ENCODE results near the gene POU2AF3.
"Not testable (repeated sequence)": the region's sequence is repeated elsewhere in the genome, so short reads cannot be mapped to it uniquely, and the experiment has no call there.

POU2AF3 gene

DNA sequence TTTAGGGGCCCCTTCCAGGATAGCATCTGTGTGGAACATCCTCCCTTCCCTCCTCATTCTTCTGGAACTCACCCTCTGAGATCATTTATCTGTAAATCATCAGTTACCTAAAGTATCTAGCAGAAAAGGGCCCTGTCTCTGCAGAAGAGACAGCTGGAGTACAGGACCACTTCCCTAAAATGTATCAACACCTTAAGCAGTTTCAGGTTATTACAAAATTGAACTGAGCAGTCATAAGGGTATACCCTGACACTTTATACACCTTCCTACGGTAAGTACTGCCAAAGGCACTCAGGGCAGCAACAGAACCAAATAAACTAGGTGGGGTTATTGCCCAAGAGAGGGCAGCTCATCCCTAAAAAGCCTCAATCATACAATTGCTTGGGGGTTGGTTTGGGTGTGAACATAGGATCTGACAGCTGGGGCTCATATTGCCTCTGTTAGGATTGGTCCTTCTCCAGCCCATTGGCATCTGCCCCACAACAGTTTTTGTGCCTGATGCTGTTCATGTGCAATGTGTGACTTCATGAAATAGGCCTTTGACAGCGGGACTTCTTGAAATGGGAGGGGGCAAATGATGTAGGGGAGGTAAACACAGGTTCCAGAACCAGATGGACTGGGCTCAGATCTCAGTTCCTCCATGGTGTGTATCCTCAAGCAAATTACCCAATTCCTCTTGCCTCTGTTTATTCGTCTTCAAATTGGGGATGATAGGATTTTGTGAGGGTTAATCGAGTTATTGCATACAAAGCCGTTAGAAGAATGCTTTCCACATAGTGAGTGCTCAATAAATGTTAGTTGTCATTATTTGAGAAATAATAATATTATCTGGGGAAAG lies 2.9 kb downstream of the POU2AF3 start:
- no peak for DNase-seq (ENCODE audit: low read depth)

DNA sequence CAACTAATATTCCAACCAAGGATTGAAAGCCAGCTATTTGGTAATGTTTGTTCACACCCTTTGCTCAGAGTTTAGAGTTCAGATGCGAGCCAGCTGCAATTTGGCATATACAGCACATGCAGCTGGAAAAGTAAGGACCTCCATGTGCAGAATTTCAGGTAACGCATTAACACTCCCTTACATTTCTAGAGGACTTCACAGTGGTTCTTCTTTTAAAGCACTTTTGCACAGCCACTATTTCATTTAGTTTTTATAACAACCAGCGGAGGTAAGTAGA lies 3.4 kb downstream of the POU2AF3 start:
- DNase-seq (ENCODE audit: low read depth): no peak

DNA sequence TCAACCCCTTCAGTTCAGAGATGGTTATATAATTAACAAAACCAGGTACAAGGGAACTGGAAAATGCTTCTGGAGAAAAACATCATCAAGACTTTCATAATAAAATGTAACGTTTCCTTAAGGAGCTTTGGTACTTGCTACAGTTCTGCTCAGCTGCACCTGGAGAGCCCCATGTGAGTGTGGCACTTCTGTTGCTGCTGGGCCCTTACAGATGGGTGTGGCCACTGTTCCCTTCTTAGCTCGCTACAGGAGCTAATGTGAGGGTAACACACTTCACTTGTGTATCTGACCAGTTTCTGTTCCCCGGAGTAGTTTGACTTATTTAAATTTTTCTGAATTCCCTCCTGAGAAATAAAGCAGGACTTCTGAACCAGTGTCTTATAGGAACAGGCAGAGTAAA lies 4.0 kb downstream of the POU2AF3 start:
- no peak for DNase-seq (ENCODE audit: low read depth)

DNA sequence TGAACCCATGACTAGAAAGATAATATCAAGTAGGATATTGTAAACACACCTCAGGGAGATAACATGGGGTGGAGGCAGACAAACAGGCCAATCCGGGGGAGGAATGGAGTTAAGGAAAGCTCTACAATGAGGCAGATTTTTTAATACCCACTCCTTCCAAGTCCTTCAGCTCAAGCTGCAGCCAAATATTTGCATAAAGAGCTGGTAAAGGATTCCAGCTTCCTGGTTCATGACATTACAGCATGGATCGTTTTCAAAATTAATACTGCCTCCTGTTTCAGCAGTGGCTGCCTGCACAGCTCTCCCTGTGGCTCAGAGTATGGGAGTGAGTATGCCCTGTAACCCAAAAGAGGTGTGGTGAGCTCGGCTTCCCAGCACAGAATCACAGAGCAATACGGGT lies 5.1 kb downstream of the POU2AF3 start:
- DNase-seq (ENCODE audit: low read depth): no peak

DNA sequence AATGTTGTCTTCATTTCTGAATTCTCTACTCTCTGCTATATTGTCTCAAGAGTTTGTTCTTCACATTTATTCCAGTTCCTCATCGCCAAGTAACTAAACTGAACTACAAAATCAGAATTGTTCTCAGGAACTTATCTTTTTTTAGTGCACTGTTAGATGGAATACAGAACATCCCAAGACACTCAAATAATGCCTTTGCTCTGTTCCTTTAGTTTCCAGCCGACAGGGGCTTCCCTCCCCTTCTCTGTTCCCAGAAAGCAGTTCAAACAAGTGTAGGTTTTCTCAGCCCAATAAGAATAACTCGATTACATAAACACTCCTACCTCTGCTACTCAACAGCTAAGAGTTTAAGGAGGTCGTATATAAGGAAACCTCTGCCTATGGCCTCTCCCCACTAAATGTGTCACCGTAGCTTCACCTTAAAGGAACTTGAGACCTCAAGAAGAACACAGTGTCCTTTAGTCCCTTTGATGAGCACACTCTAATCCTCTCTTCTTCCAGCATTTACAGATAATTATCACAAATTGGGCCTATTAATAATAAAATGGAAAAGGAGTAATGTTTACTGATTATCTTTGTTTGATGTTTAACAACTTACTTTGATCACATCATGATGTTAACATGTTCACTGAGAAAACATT lies 6.9 kb downstream of the POU2AF3 start:
- no peak for DNase-seq (ENCODE audit: low read depth)

DNA sequence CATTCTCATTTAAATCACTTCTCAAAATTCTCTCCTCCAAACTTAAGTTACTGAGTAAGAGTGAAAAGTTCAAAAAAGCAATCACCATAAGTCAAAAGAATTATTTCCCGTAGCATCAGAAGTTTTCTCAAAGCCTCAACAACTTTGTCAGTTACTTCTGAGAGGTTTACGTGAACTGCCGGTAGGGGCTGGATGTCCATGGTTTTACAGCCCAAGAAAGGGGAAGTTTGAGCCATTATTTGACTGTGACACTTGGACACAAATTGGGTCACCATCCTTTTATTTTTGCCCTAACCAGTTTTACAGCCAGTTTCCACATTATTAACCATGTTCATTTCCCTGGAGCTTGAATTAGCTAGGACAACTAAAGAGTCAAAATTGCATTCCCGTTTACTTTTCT lies 7.5 kb downstream of the POU2AF3 start:
- no peak for DNase-seq (ENCODE audit: low read depth)

DNA sequence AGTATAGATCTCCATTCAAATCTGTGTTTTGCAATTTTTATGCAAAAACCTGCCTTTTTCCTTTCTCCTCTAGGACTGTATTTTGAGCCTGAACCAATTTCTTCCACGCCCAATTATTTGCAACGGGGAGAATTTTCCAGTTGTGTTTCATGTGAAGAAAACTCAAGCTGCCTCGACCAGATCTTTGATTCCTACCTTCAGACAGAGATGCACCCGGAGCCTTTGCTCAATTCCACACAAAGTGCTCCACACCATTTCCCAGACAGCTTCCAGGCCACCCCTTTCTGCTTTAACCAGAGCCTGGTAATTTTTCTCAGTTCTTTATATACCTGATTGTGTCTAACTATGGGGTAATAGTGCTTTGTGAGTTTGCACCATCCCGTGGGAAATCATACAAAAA lies 8.0 kb downstream of the POU2AF3 start:
- no peak for DNase-seq (ENCODE audit: low read depth)

DNA sequence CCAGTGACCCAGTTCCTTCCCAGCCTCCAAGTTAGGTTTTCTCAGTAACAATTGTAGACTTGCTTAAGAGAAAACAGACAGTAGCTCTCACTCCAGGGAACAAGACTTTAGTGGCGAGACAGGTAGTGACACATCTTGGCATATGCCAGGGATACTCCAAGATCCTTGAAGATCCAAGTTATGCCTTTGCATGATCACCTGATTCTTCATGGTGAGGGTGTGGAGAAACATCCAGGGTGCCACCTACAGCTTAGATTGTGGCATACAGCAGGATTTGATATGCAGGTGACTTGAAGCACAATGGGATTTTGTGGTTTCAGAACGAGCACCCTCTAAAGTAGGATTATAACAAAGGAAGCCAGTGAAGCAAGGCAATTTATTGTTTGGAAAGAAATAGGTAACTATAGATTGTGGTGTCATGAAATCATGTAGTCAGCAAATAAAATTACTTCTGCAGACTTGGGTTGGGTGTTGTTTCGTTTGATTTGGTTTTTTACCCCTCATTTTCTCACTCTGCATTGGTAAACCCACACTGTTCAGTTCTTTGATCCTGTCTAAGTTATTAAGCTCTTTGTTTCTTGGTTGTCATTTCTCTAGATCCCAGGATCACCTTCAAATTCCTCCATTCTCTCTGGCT lies 9.2 kb downstream of the POU2AF3 start:
- no peak for DNase-seq (ENCODE audit: low read depth)

DNA sequence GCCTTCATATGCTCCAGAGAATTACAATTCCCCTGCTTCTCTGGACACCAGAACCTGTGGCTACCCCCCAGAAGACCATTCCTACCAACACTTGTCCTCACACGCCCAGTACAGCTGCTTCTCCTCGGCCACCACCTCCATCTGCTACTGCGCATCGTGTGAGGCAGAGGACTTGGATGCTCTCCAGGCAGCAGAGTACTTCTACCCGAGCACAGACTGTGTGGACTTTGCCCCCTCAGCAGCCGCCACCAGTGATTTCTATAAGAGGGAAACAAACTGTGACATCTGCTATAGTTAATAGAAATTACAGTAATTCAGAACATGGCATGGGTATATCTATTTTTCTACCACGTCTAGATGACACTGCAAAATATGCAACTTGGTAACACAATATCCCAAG lies 9.8 kb downstream of the POU2AF3 start:
- no peak for DNase-seq (ENCODE audit: low read depth)

DNA sequence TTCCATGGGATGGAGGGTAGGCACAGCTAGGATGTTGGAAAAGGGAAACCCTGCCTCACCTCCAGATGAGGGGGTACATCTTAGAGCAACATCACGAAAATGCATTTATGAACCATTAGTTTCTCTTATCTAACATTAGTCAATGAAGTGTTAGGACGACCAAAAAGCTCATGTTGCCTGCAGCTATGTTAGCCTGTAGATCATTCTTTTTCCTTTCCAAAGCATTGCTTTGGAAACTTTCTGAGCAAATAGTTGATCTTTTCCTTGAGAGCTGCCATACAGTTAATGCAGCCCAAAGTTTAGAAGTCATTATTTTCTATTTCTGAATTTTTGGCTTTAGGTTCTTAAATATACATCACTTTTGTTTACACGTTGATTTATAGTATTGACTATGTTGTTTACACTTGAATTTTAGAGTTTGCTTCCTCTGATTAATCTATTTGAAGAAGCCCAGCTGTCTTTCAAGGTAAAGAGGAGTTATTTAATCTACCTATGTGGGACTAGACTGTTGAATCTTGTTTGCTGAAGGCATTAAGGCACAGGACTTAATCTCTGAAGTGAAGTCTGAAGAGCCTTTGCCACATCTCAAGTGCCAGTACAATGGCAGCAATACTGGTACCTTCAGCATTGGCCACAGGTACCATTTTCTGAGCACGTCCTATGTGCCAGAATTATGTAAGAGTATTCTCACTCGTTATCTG lies 11.0 kb downstream of the POU2AF3 start:
- no peak for DNase-seq (ENCODE audit: low read depth)

DNA sequence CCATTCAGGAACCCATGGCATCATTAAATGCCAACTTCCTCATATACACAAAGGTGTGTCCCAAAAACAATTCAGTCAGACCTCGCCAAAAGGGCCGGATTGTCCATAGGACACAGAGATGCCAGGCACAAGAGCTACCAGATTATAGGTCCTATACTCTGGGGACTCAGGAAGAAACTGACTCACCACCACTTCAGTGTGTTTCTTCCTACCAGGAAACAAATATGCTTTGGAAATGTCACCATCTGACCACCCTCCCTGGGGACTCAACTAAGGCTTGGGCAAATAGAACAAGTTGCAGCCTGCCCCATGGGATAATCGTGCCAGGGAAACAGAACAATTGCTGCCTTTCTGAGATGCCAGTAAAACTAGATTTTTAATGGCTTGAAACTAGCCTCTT lies 11.7 kb downstream of the POU2AF3 start:
- DNase-seq (ENCODE audit: low read depth): no peak

DNA sequence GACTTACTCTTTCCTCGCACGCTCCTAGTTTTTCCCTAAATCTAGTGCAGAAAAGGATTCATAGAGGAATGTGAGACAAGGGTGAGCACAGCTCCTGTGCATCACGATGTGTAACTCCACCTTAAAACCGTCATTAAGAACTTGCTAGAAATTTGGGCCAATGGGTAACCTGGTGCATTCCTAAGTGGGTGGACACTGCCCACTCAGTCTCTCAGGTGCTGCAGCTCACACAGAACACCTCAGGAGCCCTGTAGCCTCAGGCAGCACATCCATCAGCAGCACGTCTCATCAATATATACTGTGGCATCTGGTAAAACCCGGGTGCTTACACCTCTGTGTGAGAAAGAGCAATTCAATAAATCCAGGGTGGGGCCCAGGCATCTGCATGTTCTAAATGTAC lies 12.4 kb downstream of the POU2AF3 start:
- no peak for DNase-seq (ENCODE audit: low read depth)

DNA sequence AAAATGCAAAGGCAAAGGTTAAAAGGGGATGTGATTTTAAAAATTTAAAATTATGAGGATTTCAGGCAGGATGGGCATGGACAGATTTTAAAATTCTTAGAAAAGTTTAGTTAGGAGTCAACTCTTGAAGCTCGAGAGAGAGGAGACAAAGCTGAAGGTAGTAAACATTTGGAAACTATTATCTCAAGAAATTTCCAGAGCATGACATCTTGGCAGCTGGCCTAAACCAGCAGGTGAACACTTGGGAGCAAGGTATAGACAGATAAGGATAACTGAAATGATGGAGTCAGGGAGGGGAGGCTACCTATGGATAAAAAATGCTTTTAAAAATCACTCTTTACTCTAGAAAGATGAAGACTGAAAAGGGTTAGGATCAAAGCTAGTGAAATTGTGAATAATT lies 13.7 kb downstream of the POU2AF3 start:
- no peak for DNase-seq (ENCODE audit: low read depth)

DNA sequence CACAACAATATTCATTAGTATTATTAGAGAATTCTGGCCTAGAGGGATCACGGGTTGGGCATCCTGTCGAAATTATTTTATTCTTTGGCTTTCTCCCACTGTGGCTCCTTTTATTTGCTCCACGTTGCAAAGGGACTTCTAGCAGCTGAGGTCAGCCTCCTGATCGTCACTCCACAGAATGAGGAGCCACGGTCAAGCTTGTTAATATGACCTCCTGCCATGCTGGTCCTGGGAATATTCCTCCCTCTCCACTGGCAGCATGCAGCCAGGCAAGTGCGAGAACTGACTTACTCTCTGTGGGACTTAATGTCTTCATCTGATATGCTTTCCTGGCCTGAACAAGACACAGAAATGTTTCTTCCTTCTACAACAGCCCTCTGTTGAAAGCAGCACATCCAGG lies 20.9 kb downstream of the POU2AF3 start:
- no peak for DNase-seq (ENCODE audit: low read depth)

DNA sequence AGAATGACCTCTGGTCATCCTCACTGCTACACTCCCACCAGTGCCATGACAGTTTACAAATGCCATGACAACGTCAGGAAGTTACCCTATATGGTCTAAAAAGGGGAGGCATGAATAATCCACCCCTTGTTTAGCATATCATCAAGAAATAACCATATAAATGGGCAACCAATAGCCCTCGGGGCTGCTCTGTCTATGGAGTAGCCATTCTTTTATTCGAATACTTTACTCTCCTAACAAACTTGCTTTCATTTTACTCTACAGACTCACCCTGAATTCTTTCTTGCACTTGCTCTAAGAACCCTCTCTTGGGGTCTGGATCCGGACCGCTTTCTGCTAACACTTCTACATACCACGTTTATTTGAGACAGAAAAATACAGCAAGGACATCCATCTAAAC lies 21.9 kb downstream of the POU2AF3 start:
- DNase-seq (ENCODE audit: low read depth): not testable (repeated sequence)

DNA sequence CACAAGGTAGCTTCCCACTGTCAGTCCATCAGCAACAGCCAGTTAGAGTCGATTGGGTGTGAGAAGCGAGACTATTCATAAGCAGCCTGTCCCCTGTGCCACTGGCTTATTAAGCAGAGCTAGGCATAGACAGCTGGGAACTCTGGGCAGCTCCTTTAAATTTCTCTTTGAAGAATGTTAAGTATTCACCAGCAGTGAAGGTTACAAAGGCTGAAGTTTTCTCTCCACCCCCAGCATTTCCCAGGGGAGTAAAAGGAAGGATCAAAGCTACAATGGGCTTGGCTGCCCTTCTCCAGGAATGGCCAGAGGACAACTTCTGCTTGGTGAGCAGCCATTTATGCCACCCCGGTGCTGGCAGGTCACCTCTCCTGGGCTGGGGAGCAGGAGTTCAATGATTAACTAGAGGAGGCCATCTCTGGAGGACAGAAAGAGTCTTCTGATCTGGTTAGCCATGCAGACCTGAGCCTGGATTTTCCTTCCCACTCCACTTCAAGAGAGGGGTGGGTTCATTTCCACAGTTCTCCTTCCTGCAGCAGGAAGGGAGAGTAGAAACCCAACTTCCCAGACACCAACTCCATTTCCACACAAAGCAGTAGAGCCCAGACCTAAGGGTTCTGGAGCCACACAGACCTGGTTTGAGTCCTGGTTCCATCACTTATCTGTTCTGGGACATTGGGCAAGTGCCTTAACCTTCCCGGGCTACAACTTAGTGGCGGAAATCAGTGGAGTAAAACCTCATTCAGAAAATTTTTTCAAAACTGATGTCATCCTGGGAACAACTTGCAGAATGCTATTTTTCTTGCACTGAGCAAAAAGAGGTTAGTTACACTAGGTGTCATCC lies 22.6 kb downstream of the POU2AF3 start:
- no peak for DNase-seq (ENCODE audit: low read depth)

DNA sequence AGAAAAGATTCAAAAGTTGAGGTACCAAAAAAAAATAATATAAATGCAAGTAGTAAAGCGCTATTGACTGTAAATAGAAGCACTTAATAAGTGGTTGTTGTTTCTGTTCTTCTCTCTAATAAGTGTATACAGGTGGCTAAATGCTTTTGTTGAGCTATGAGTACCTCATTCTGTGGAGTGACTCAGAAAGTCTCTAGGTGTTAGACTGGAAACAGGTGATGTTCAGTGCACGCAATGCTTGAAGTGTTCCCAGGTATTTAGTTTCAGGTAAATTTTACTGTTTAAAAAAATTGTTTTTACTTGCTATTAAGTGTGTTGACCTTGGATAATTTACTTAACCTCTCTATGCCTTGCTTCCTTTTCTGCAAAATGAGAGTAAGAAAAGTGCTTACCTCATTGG lies 24.2 kb downstream of the POU2AF3 start:
- DNase-seq (ENCODE audit: low read depth): no peak

DNA sequence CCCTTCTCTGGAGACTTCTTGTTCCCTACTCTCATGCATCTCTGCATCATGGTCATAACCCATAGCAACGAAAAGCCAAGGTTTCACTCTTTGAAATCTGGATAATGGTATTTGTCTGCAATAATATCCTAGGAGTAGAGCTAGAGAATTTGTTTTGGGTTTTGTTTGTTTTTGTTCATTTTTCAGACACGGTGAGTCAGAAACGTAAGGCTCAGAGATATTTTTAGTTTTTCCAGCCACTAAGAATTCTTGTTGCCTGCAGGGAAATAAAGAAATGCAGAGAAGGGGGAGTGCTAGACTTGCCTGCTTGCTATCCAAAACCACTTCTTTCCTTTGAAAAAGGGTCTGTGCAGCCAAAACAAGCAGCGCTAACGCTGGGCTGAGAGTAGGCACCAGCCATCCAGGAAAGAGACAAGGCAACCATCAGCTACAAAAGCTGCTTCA lies 26.0 kb downstream of the POU2AF3 start:
- DNase-seq (ENCODE audit: low read depth): no peak

DNA sequence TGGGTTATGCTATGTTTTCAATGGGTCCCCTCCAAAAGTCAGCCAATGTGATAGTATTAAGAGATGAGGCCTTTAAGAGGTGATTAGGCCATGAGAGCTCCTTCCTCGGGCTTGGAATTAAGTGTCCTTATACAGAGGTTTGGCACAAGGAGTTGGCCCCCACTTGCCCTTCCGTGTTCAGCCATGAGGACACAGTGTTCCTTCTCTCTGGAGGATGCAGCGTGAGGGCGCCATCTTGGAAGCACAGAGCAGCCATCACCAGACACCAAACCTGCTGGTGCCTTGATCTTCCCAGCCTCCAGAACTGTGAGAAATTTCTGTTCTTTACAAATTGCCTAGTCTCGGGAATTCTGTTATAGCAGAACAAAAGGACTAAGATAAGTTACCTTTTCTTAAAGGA lies 26.9 kb downstream of the POU2AF3 start:
- no peak for DNase-seq (ENCODE audit: low read depth)

DNA sequence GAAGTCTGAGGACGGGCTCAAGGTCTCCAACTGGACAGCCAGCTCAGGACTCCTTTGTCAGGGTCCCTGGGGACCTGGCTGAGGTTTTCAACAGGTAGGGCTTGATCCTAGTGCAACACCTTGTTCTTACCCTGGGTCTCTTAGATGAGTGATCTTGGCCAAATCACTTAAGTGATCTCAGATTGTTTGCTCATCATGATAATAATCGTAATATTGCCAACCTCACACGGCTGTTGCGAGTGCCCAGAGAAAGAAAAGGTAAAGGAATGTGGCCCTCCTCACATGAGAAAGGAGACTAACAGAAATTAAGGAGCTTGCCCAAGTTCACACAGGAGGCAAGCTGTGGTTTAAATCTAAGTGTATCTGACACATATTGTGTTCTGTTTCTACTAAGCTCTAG lies 28.5 kb downstream of the POU2AF3 start:
- no peak for DNase-seq (ENCODE audit: low read depth)

DNA sequence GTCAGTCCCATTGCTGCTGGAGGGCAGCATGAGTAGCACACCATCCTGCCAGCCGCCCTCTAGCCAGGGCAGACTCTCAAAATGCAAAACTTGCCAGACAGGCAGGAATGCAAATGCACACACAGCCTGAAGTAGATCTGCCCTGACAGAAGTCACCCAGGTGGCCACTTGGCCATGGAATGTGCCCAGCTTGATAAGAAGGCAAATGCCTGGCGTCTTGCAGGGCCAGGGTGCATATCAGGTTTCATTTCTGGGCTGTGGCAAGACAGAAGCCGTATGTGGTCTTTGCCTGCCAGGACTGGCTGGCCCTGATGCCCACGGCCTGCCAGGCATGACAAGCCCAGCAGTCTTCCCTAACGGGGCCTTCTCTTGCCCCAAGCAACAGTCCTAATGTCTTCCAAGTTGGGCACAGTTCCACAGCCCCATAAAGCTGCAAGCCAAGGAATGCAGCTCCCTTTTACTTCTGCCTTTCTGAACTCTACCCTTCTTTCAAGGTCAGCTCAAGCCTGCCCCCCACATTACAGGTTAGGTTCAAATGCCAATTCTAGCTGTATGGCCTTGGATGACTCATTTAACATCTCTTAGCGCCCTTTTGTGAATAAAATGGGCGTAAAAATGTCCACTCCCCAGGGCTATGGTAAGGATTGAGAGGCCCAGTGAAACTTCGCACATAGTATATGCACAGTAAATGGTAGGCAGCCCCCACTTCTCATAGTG lies 29.7 kb downstream of the POU2AF3 start:
- no peak for DNase-seq (ENCODE audit: low read depth)

All from activated T-helper 1 cell treated with Interleukin-2 at 50 U/mL for 16 hours (primary cell).